HG02678 (cell line): ENCODE results near the gene ZNF516.

Source experiments
- ATAC-seq: cut with Tn5 transposase; IDR thresholded peaks from one replicate; pipeline ENCODE4 v1.9.1; 2021; ENCODE audit warnings: mild to moderate bottlenecking, moderate library complexity; ENCODE audit not compliant: unreplicated experiment

Gene ZNF516

GRCh38 chr18:76457475-76457874, 37.6 kb downstream of the ZNF516 start:
- no peak for ATAC-seq

- no peak for ATAC-seq
Measured at GRCh38 chr18:76456823-76457222, 38.2 kb downstream of the ZNF516 start.

- ATAC-seq, result no peak
Measured at GRCh38 chr18:76456018-76456750, 38.9 kb downstream of the ZNF516 start.

GRCh38 chr18:76455003-76455676, 39.9 kb downstream of the ZNF516 start:
- no peak for ATAC-seq

- ATAC-seq, result no peak
Measured at GRCh38 chr18:76454418-76454817, 40.6 kb downstream of the ZNF516 start.

GRCh38 chr18:76453932-76454331, 41.1 kb downstream of the ZNF516 start:
- no peak for ATAC-seq

GRCh38 chr18:76453057-76453561, 41.9 kb downstream of the ZNF516 start:
- no peak for ATAC-seq

- ATAC-seq, result no peak
Measured at GRCh38 chr18:76452357-76452756, 42.7 kb downstream of the ZNF516 start.

GRCh38 chr18:76451396-76452331, 43.4 kb downstream of the ZNF516 start:
- no peak for ATAC-seq

- ATAC-seq, result no peak
Measured at GRCh38 chr18:76450452-76451395, 44.3 kb downstream of the ZNF516 start.

GRCh38 chr18:76449111-76449453, 46.0 kb downstream of the ZNF516 start:
- no peak for ATAC-seq

GRCh38 chr18:76448256-76449110, 46.6 kb downstream of the ZNF516 start:
- ATAC-seq, result no peak

- no peak for ATAC-seq
Measured at GRCh38 chr18:76447258-76447890, 47.7 kb downstream of the ZNF516 start.

- no peak for ATAC-seq
Measured at GRCh38 chr18:76446321-76447257, 48.5 kb downstream of the ZNF516 start.

GRCh38 chr18:76445741-76446232, 49.3 kb downstream of the ZNF516 start:
- no peak for ATAC-seq

- no peak for ATAC-seq
Measured at GRCh38 chr18:76445275-76445674, 49.8 kb downstream of the ZNF516 start.

GRCh38 chr18:76444446-76445105, 50.5 kb downstream of the ZNF516 start:
- ATAC-seq, result no peak
